Left cardiac atrium (tissue), 4 donors: ENCODE data around the gene ZNF497. TPM values are rescaled to one million over a fixed set of nuclear protein-coding genes. Genes with fewer than 3 reads are reported as not detected.
"Not testable (repeated sequence)": the region's sequence is repeated elsewhere in the genome, so short reads cannot be mapped to it uniquely, and the experiment has no call there.

Experiments
- ATAC-seq, 2 donors: fragments of 200-7000 bp; cut with Tn5 transposase; one replicate each; pipeline ENCODE4 v1.9.1; 2020; ENCODE audit warnings: mild to moderate bottlenecking in 2 of 2, moderate library complexity in 2 of 2
- DNase-seq: peaks from one replicate; pipeline ENCODE4 v3.0.0-alpha.2; 2020
- intact Hi-C, 2 donors: fragments of 100-400 bp; cut with DNase I; formaldehyde crosslinking; loops; one replicate each; pipeline versions ENCODE4 v1.14.1 to v1.15.1; 2022 to 2023
- total RNA-seq, 2 donors: library from RNA; stranded (reverse); fragmentation: NEBNext Ultra II Directional; extraction: Animal tissue kit (Norgen Biotek cat#: 25700); gene quantifications; one replicate each; pipeline ENCODE4 v1.2.1, GENCODE V29; 2021
- donor health status: DM: no; HTN: yes; CAD: no.
- donor health status: DM: no; HTN: yes; CAD: no; lungs with severe emphysema.
- donor health status: DM: yes; HTN: yes; CAD: no.
- donor health status: Dilated cardiomyopathy.

The ZNF497 gene
- total RNA-seq, 2 donors from 2014 or later = 0.37 to 0.41 TPM

DNA sequence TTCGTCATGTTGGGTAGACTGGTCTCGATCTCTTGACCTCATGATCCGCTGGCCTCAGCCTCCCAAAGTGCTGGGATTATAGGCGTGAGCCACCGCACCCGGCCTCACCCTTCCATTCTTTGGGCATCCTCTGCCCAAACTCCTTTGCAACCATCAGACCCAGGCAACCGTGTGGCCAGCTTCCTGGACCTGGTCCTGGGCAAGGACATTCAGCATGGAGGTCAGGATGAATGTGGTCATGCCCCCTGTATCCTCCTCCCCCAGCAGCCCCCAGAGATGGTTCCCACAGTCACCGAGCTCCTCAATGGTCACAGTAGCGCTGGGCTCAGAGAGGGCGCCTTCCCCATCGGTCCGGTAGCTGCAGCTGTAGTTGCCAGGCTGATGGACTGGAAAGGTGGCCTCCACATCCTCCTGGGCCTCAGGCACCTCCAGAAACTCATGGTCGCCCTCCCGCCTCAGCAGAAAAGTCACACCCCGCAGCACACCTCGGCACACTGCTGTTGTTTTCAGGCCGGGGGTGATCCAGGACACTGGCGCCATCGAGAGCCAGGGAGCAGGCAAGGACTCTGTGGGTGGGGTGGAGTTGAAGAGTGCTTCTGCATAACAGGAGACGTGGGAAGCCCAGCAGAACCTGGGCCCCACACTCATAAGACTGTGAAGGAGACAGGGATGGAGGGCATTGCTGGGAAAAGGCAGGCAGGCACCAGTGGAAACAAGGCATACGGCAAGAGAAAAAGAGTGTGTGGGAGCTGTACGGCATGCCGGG lies 10.4 kb downstream of the ZNF497 start:
- intact Hi-C loops = no loop called here
- ATAC-seq (no peak), DNase-seq (no peak)

DNA sequence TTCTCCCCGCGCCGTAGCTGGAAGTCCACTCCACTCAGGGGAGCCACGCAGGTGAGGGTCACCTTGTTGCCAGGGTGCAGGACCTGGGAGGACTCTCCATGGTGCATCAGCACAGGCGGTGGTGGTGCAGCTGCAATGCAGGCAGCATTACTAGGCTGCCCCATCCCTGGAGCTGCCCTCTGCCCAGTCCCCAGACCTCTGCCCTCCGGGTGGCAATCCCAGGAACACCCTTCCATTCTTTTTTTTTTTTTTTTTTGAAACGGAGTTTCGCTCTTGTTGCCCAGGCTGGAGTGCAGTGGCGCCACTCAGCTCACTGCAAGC lies 11.0 kb downstream of the ZNF497 start:
- no peak for ATAC-seq
- DNase-seq = no peak
- intact Hi-C loops = no loop called here

DNA sequence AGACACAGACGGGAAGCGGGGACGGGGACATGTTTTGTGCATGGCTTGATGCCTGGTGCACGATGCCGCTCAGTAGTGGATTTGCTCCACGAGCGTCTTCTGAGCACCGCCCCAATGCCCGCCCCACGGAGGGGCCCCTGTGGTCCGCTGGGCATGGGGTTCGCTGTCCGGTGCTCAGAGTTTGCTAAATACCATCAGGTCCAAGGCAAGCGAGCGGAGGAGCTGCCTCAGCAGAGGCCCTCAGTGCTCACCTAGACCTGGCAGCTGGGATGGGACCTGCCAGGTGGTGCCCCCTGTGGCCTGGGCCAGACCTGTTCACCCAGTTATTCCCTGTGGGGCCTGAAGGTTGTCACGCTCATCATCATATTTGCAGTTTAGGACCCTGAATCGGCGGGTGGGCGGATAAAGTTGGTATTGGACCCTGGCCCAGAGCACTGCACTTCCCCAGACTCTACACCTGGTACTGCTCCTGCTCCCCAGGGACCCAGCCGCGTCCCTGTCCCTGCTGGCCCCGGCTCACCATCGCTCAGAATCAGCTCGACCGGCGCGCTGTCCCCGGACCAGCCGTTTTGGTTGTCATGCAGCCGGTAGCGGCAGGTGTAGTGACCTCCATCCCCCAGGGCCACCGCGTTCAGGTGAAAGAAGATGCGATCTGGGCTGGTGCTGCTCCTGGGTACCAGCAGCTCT lies 11.5 kb downstream of the ZNF497 start:
- intact Hi-C loops = no loop called here
- DNase-seq (no peak), ATAC-seq (no peak)

GRCh38 chr19:58350001-58350861 lies 12.3 kb downstream of the ZNF497 start:
- DNase-seq (no peak), ATAC-seq (no peak)
- intact Hi-C loops = no loop called here

GRCh38 chr19:58349590-58349989 lies 13.0 kb downstream of the ZNF497 start:
- no peak for ATAC-seq
- no peak for DNase-seq
- intact Hi-C loops = no loop called here

- DNase-seq, intact Hi-C loops, ATAC-seq: not testable (repeated sequence)
Measured at GRCh38 chr19:58348080-58348479, 14.5 kb downstream of the ZNF497 start.

- peak; percentile 63 for DNase-seq
- peak; percentile 98 for ATAC-seq
- intact Hi-C loops = no loop called here
Measured at GRCh38 chr19:58346961-58347929, 15.3 kb downstream of the ZNF497 start.

DNA sequence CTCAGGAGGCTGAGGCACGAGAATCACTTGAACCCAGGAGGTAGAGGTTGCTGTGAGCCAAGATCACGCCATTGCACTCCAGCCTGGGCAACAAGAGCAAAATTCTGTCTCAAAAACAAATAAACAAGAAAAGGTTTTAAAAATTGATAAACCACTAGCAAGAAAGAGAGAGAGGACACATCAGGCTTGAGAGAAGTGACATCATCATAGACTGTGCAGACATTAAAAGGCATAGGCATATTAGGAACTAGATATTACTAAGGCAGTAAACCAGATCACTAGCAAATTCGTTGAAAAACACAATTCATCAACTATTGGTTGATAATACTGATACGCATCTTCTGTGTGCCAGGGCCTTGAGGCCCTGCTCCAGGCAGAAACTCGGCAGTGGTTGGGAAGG lies 17.0 kb downstream of the ZNF497 start:
- ATAC-seq (no peak), DNase-seq (no peak)
- intact Hi-C loops = no loop called here

GRCh38 chr19:58338825-58339558 lies 23.6 kb downstream of the ZNF497 start:
- DNase-seq = no peak
- intact Hi-C loops = no loop called here
- ATAC-seq = peak in 1 of 2 donors; percentile 12

DNA sequence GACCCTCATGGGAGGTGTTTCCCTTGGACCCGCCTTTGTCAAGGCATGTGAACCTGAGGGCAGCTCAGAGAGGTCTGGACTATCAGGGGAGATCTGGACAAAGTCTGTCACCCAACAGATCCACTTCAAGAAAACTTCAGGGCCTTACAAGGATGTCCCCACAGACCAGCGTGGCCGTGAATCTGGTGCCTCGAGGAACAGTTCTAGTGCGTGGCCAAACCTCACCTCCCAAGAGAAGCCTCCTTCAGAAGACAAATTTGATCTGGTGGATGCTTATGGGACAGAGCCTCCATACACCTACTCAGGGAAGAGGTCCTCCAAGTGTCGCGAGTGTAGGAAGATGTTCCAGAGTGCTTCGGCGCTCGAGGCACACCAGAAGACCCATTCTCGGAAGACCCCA lies 24.2 kb downstream of the ZNF497 start:
- DNase-seq = no peak

DNA sequence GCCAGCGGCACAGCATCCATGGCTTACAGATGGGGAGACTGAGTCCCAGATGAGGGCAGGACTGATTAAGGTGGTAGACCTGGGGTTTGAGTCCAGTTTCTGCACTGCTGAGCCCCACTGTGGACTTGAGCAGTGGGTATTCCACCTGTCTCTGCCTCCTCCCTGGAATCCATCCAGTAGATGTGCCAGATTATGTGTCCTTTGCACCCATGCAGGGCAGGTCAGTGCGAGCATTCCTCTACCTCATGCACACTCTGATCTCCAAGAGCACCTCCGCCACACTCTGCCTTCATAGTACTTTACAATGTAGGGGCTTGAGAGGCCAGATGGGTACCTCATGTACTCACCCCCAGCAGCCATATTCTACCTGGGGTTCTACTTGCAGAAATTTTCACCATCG lies 25.7 kb downstream of the ZNF497 start:
- no peak for ATAC-seq
- intact Hi-C loops = no loop called here

More for the DNA sequence above, 24.2 kb downstream of the ZNF497 start:
- ATAC-seq = no peak
- intact Hi-C loops = no loop called here

DNA sequence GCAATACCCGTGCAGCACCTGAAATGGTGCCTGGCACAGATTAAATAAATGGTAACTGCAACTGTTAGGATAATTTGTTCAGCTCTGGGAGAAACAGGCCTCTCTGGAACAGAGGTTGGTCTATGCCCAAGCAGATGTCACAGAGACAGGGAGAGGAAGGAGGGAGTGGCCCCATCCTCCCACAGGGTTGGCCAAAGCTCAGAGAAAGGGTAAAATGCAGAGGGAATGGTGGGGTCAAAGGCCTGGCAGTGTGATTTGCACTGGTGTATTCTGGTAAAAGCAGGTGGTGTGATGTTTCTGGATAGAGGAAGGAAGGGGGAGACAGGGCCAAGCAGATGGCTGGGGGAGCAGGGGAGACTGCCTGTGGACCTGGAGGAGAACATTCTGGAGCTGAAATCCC lies 26.3 kb downstream of the ZNF497 start:
- ATAC-seq (no peak), DNase-seq (no peak)
- intact Hi-C loops = no loop called here

More for the DNA sequence above, 25.7 kb downstream of the ZNF497 start:
- DNase-seq = no peak

- intact Hi-C loops = no loop called here
- DNase-seq (no peak), ATAC-seq (no peak)
Measured at GRCh38 chr19:58335630-58336029, 26.9 kb downstream of the ZNF497 start.

DNA sequence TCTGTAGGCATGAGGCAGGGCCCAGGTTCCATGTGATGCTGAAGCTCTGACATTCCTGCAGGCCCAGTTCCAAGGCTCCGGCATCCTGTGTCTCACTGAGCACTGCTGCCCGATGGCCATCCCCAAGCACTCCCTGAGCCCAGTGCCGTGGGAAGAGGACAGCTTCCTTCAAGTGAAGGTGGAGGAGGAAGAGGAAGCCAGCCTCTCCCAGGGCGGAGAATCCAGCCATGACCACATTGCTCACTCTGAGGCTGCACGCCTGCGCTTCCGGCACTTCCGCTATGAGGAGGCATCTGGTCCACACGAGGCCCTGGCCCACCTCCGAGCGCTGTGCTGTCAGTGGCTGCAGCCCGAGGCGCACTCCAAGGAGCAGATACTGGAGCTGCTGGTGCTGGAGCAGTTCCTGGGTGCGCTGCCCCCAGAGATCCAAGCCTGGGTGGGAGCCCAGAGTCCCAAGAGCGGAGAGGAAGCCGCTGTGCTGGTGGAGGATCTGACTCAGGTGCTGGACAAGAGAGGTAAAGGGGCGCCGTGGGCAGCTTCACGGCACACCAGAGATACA lies 27.8 kb downstream of the ZNF497 start:
- intact Hi-C loops = no loop called here
- DNase-seq (no peak), ATAC-seq (no peak)

DNA sequence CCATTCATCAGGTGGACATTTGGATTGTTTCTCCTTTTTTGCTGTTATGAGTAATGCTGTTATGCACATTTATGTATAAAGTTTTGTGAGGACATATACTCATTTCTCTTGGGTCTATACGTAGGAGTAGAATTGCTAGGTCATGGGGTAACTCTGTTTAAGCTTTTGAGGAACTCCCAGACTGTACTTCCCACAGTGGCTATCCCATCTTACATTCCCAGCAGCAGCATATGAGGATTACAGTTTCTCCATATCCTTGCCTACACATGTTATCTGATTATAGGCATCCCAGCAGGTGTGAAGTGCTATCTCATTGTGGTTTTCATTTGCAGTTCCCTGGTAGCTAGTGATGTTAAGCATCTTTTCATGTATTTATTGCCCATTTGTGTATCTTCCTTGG lies 29.9 kb downstream of the ZNF497 start:
- DNase-seq = no peak
- ATAC-seq = no peak
- intact Hi-C loops = no loop called here

DNA sequence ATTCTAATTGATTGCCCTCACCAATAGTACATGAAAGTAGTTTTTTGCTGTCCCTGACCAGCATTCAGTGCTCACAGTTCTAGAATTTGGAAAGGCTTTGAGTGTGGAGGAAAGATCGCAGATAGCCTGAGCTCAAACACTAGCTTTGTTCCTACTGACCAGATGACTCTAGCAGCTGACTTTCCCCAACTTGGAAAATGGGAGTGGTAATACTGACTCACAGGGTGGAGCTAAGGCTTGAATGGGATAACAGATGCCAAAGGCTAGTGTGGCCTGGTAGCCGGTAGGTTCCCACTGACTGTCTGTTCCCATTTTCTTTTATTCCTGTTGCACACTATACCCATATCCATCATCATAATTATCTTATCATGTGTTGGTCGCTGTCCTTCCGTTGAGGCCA lies 32.1 kb downstream of the ZNF497 start:
- intact Hi-C loops = no loop called here
- no peak for ATAC-seq
- DNase-seq = no peak

GRCh38 chr19:58328999-58329398 lies 33.6 kb downstream of the ZNF497 start:
- ATAC-seq (no peak), DNase-seq (no peak)
- intact Hi-C loops = no loop called here
